Measurements from ENCODE around the gene NAGA.
"Not testable (repeated sequence)": the region's sequence is repeated elsewhere in the genome, so short reads cannot be mapped to it uniquely, and the experiment has no call there.

NAGA gene

DNA sequence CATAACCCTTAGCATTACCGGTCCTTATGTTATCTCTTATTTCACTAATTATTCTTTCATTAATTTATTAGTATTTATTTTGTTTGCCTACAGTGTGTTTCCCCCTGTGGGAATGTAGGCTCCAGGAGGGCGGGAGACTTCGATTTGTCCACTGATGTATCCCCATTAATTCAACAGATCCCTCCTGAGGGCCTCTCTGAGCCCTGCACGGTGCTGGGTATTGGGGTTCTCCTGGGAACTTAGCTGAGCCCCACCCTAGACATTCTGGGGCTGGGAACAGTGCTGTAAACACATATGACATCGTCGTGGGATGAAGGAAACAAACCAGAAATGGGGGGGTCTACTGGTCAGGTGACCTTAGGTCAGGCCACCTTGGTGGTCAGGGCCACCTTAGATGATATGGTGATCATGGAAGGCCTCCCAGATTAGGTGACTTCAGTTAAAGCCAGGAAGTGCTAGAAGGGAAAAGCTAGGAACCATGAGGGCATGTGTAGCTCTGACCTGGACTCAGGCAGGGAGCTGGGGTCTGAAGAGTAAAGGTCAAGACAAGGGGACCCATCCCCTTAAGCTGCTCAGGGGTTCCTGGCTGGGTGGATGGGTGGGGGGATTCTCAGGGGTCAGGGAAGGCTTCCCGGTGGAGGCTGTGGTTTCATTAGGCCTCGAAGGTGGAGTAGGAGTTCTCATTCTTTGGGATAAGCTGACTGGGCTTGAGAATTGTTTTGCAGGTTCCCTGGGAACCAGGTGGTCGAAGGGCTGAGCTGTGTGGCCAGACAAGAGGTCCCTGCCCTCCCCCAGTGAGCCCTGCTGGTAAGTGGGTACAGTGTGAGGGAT lies 4.4 kb upstream of the NAGA start:
- no peak for DNase-seq

DNA sequence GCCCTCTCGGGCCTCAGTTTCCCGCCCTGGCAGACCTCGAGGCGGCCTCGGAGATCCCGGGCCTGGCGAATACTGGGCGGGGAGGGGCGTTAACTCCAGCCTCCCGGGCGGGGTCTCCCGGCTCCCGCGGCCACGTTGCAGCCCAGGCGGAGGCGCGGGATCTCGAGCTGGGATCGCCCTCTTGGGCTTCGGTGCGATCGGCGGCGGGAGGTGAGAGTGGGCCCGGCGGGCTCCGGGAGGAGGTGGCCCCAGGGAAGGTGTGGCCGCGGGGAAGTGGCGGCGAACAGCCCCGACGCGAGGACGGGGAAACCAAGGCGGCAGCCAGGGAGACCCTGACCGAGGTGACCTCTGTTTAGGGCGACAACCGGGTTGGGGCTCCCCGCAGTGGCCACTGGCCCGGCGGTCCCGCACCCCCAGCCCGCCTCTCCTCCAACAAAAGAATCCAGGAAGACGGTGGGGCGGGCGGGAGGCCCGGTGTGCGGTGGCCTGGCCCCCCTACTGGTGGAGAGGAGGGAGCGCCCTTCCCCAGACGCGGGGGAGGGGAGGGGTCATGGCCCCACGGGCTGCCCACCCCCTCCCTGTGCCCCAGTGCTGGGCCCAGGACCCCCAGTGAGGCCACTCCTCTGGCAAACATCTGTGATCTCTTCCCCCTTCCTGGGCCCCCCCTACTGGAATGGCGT lies 3.7 kb upstream of the NAGA start, which contains the start of gene PHETA2:
PHETA2 (plus strand) TSS at position 117 of the 680 bp plus-strand sequence. CDS start 3,046 bp downstream, outside the sequence.
- peak; percentile 64 for DNase-seq

DNA sequence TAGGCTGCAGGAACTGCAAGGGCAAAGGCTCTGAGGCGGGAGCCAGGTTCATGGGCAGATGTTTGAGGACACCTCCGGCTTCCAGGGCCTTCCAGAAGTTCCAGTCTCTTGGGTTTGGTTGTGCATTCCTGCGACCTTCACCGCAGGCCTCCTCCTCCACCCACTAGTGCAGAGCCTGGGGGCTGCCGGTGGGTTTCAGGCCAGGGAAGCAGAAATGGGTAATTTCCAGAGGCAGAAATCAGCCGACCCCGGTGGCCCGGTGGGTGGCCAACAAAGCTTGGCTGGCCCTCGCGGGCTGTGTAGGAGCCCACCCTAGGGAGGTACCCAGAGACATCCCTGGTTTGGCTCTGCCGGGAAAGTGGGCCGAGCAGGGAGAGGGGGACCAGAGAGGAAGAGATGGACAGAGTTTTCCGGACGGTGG lies 3.0 kb upstream of the NAGA start:
- DNase-seq = no peak

DNA sequence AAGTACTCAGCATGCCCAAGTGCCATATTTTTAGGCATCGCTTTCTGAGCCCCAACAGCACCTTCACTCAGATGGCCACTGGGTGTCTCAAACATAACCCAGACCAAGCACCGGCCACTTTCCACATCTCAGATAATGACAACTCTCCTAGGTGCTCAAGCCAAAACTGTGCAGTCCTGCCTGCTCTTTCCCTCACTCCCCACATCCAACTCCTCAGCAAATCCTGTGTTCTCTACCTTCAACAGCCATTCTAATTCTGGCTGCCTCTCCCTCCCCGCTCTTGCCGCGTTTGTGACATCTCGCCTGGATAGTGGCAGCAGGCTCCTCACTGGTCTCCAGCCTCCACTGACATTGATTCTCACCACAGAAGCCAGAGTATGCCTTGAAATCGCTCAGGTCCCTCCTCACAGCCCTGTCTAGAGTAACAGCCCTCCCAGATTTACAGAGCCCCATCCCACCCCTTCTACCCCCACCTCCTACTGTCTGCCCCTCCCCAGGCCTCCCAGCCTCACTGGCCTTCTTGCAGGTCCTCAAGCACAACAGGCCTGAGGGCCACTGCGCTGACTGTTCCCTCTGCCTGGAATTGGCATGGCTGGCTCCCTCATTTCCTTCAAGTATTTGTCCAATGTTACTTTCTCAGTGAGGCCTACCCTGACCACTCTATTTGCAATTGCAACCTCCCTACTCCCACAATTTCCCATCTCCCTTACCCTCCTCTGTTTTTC lies 2.2 kb upstream of the NAGA start:
- DNase-seq = no peak

DNA sequence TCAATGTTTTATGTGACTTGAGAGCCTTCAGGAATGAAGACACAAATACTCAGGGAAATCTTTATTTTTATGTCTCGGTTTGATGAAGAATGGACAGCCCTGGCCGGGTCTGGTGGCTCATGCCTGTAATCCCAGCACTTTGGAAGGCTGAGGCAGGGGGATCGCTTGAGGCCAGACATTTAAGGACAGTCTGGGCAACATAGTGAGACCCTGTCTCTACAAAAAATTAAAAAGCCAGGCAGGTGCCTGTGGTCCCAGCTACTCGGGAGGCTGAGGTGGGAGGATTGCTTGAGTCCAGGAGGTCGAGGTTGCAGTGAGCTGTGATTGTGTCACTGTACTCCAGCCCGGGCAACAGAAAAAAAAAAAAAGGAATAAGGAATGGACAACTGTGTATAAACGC lies 896 bp upstream of the NAGA start:
- DNase-seq = not testable (repeated sequence)

DNA sequence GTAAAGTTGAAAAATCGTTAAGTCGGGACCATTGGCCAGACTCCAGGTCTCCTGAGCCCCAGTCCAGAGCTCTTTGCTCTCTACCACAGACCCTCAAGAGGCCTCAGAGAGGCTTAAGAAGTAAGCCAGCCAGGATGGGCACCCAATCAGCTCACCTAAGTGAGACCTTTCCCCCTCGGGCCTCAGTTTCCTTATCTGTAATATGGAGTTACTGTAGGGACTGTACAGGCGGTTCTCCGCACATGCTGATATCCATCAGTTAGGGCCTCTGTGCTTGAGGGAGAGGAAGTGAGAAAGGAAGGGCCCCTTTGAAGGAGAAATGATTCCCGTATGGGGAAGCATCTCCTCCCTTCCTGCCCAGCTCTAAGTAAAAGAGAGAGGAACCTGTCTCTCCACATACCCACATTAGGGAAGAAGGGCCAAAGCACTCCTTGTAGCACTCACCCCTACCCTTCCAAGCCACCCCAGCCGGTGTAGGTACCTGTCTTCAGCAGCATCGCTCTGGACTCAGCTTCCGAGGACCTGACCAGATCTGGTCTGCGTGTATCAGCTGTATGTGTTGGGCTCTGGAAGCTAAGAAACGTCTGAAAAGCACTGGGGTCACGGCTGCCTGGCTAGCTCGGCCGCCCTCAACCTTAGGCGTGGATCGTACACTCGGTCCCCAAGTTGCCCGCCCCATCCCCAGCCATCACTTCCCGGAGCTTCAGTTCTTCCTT lies 653 bp downstream of the NAGA start:
- no peak for DNase-seq

DNA sequence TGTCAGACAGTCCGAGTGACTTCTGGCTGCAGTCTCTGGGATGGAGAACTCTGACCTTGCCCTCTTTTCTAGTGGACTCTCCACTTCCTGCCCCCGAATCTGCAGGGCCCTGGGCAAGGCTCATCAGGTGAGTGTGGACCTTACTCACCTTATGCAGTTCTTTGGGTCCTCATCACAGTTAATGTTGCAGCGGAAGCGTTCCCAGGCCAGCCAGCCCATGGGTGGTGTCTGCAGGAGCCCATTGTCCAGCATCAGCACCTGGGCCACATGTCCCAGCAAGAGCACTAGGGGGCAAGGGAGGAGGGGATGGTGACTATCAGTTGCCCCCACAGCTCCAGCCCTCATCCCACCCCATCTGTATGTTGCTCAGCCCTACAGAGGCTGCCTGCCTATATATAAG lies 2.3 kb downstream of the NAGA start:
- DNase-seq = no peak

DNA sequence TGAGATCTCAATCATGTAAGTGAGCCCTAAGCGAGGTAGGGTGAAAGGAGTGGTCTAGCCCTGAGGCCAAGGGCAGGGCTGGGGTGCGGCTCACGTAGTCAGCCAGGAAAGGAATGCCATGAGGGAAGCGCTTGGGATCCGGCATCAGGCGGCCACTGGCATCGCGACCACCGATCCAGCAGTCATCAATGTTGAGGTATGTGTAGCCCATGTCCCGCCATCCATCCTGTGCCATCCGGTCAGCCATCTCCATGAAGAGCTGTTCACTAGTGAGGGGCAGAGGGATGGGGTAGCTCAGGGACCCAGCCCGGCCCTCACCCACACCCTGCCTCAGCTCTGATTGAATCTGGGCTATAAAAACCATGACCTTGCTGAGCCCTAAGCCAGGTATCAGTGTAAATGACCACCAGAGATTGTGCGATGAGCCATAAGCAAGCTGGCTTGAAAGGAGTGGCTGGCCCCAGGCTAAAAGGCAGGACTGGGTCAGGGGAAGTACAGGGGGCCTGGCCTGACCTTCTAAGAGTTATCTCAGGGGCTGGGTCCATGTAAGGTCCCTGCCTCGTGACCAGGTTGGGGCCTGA lies 2.9 kb downstream of the NAGA start:
- DNase-seq = no peak

DNA sequence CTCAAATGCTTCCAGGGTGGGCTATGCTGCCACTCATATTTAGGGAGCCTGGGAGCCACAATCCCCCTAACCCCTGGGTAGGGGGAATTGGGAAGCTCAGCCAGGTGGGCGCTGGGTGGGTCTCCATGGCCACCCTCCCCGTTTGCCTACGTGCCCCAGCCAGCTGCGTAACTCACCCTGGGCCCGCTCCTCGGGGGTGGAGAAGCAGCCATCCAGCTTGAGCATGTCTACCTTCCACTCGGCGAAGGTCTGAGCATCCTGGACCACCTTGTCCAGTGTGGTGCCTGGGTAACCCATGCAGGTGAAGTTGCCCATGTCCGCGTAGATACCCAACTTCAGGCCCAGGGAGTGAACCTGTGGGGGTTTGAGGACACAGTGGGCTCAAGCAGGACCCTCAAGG lies 3.7 kb downstream of the NAGA start:
- no peak for DNase-seq

DNA sequence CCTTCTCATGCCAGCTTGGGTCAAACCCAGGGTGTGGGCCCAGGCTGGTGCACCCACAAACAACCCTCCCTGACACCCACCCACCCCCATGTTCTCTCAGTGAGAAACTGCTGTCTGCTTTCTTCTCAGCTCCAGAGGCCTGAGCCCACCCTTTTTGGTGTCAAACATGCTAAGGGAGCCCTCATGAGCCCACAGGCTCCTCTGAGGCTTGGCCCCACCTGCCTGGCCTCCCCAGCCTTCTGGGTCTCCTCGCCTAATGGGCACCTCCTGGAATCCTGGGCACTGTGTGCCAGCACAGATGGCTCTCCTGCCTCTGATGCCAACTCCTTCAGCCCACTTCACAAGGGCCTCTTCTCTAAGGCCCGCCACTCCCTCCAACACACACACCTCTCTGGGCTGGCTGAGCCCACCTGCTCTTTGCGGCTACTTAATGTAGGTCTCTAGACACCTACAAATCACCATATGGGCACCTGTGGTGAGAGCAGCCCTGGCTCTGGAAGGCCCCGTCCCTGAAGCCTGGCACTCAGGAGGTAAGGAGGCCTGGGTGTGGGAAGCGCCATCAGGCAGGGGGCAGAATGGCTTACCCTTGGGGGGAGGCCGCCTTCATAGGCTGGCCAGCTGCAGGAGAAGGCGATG lies 4.4 kb downstream of the NAGA start:
- no peak for DNase-seq

DNA sequence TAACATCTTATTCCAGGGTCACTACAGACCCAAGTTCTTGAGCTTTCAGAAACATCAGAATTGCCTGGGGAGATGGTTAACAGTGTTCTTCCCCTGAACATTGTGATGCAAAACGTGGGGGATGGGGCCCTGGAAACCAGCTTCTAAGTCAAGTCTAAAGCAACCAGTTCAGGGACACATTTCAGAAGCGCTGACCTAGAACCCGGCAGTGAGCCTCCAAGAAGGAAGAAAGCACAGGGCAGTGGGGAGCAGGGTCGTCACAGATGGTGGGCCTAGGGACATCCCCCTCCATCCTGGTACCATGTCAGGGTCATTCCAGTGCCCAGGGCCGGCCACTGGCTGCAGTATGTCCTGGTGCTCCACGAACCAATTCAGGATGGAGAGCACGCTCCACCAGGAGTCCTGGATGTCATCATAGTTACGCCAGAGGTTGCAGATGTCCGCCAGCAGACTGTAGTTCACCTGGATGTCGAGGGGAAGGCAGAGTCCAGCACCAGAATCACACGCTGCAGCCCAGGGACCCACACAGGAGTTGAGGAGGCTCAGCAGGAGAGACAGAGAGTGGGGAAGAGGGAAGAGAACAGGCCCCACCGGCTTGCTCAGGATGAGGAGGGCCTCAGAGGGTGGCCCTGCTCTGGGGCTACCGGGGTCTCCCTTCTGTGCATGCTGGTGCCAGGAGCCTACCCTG lies 5.0 kb downstream of the NAGA start:
- no peak for DNase-seq

DNA sequence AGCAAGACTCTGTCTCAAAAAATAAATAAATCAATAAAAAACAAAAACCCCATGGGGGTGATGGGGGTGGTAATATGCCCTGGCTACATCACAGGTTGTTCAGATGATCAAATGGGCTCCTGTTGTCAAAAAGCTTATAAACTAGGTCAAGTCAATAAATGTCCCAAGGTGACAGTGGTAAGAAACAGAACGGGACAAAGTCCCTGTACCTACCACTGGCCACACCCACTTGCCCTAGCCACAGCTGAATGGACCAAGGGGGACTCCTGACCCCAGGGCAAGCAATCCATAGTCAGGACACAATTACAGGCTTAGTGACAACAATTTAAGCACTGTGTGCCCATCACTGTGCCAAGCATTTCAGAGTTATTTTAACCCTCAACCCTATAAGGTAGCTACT lies 6.0 kb downstream of the NAGA start:
- DNase-seq = no peak

DNA sequence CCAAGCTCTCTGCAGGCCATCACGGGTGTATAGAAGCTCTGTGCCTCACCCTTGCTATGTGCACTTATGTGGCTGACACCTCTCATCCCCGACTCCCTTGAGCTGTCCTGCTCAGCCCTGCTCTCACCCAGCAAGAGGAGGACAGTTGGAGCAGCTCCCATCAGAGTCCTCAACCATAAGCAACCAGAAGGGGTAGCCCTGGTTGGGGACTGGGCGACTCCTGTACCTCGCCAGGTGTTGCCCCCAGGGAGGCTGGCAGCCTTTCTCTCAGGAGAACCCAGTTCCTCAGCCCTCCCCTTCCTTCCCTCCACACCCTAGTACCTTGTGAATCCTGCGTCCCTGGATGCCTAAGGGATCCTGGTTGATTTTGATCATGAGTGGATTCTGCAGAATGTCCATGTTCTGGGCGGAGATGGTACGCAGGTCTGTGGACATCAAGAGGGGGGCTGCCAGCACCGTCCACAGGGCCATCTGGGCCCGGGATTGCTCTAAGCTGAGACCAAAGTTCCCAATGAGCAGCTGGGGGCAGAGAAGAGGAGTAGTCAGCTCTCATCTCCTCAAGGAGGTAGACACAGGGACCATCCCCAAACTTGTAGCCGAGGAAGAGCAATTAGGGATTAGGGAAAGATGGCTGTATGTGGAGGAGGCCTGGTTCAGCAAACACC lies 8.0 kb downstream of the NAGA start:
- no peak for DNase-seq

DNA sequence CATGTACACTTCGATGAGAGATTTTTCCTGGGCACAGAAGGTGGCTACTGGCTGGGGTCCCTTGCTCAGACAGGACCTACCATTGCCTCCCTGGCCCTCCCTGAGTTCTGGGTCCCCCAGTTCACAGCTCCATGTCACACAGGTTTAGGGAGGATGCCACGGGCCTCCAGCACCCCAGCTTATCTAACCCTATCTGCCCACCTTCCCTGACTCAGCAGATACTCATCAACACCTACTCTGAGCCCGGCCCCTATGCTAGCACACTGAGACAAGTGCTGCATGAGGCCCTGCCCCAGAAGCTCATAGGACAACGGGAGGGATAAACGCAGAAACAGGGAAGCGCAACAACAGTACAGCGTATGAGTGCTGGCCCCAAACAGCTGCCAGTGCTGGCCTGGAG lies 9.6 kb downstream of the NAGA start:
- no peak for DNase-seq

DNA sequence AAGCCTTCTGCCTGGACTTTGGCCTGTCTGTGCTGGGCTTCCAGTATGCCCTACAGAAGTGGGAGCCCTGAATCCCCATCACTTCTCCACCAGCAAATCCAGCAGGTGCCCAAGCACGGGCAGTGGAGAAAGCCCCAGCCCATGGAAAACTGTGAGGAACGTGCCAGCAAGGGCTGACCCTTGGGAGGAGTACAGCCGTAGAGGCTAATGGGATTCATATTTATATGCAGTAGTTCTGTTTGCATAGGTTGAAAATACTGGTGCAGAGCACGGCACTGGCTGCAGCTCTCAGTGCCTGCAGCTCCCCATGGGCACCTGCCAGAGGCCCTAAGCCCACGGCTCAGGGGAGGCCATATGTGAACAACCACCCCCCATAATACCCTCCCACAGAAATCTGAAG lies 10.1 kb downstream of the NAGA start:
- no peak for DNase-seq

DNA sequence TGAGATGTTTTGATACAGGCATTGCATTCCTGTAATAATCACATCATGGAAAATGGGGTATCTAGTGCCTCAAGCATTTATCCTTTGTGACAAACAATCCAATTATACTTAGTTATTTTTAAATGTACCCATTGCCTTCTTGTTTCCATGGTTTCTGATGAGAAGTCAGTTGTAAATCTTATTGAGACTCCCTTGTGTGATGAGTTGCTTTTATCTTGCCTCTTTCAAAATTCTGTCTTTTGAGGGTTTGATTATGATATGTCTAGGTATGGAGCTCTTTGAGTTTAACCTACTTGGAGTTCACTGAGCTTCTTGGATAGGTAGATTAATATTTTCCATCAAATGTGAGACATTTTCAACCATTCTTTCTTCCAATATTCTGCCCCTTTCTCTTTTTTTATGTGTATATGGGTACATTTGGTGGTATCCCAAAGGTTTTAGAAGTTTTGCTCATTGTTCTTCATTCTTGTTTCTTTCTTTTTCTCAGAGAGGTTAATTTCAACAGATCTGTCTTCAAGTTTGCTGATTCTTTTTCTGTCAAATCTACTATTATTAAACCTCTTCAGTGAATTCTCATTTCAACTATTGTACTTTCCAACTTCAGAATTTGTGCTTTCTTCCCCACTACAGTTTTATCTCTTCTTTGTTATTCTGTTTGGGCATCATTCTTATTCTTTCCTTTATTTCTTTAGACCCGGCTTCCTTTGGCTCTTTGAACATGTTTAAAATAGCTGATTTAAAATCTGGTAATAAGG lies 13.7 kb downstream of the NAGA start:
- no peak for DNase-seq

DNA sequence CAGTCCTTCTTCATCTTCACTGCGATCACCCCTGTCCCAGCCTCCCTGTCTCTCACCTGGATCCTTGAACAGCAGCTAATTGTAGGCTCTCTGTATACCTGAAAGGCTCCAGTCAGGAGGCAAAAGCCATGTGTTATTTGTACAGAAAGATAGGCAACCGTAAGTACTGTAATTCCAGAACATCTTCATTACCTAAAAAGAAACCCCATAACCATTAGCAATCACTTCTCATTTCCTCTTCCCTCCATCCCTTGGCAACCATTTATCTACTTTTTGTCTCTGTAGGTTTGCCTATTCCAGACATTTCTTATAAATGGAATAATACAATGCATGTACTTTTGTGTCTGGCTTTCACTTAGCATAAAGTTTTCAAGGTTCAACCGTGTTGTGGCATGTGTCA lies 17.8 kb downstream of the NAGA start:
- DNase-seq = no peak

DNA sequence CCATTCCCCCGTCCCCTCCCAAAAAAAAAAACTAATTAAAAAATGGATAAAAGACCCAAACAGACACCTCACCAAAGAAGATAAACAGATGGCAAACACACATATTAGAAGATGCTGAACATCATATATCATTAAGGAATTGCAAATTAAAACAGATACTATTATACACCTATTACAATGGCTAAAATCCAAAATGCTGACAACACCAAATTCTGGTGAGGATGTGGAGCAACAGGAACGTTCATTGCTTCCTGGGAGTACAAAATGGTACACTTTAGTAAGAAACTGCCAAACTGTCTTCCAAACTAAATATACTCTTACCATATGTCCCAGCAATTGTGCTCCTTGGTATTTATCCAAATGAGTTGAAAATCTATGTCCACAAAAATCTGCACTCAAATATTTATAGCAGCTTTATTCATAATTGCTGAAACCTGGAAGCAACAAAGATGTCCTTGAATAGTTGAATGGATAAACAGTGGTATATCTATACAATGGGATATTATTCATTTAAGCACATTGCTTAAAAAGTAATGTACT lies 19.9 kb downstream of the NAGA start:
- no peak for DNase-seq

DNA sequence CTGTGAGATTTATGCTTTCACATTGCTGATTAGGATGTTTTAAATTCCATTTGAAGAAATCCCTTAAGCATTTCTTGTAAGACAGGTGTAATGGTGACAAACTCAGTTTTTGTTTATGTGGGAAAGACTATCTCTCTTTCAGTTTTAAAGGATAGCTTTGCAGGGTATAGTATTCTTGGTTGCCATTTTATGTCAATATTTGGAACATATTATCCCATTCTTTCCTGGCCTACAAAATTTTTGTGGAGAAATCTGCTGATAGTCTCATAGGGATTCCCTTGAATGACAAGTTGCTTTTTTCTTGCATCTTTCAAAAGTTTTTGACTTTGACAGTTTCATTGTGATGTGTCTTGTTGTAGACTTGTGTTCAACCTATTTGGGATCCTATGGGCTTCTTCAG lies 28.8 kb downstream of the NAGA start:
- no peak for DNase-seq

DNA sequence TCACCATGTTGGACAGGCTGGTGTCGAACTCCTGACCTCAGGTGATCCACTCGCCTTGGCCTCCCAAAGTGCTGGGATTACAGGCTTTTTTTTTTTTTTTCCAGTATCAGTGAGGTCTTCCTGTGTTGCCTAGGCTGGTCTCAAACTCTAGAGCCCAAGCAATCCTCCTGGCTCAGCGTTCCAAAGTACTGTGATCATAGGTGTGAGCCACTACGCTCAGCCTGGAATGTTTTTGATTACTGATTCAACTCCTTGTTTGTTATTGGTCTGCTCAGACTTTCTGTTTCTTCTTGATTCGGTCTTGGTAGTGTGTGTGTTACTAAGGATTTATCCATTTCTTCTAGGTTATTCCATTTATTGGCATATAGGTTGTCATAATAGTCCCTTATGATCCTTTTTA lies 31.3 kb downstream of the NAGA start:
- DNase-seq = no peak

All from activated naive CD4-positive, alpha-beta T cell treated with Interleukin-2 at 50 U/mL for 16 hours (primary cell).